Aortic smooth muscle cell (primary cell): Measurements from ENCODE around the gene LRPAP1. TPM values are rescaled to one million over a fixed set of nuclear protein-coding genes. Genes with fewer than 3 reads are reported as not detected.

Experiments
- total RNA-seq: library from RNA; depleted of rRNA; stranded (reverse); fragments of >200 nt; gene quantifications from 2 replicates; pipeline ENCODE4 v1.2.3, GENCODE V29; 2014

The LRPAP1 gene, protein sequence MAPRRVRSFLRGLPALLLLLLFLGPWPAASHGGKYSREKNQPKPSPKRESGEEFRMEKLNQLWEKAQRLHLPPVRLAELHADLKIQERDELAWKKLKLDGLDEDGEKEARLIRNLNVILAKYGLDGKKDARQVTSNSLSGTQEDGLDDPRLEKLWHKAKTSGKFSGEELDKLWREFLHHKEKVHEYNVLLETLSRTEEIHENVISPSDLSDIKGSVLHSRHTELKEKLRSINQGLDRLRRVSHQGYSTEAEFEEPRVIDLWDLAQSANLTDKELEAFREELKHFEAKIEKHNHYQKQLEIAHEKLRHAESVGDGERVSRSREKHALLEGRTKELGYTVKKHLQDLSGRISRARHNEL
- 134 and 163 TPM in 2 replicates for total RNA-seq

GRCh38 chr4:3531879-3532750 lies at the start of gene LRPAP1:
LRPAP1 (minus strand) TSS chr4:3532422; CDS start chr4:3532412, 10 bp downstream.

DNA sequence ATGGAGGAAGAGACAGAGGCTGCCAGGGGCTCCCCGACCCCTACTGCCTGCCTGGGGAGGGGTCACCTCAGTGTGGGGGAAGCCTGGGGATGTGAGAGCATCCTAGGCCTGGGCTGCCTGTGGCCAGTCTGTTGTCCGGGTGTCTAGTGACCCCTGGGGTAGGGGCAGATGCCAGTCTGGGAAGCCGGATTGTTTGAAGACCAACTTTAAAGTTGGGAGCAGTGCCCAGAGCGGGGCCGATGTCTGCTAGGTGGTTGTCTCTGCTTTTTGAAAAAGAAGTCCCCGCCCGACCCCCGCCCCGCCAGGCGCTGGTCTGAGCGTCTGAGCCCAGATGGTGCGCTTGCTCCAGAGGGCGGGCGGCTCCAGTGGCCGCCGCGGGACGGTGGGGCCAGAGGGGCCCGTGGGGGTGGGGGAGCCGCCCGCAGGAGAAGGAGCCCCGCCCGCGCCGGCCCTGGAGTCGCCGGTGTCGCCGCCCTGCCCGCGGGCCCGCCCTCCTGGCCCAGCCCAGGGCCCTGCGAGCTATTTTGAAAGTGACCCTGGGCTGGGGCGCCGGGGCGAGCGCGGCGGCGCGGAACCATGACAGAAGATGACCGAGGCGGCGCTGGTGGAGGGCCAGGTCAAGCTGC lies 69.3 kb downstream of the LRPAP1 start, which contains the start of gene DOK7:
Gene DOK7, plus strand, starts transcription at position 517 of the 626 bp plus-strand sequence. Its CDS starts 70 bp downstream, at position 587.

Other genes with a start within 250 kb of the LRPAP1 start
- 17.4 and 21.5 TPM in 2 replicates for gene RGS12, start 239.4 kb downstream of the LRPAP1 start, total RNA-seq
- gene HGFAC, start 90.5 kb downstream of the LRPAP1 start, total RNA-seq, result not detected in 2 replicates
- gene DOK7, start 69.1 kb downstream of the LRPAP1 start, total RNA-seq, result 0.13 and 0.19 TPM in 2 replicates
- gene ADRA2C, start 234.0 kb upstream of the LRPAP1 start, total RNA-seq, result 0.06 and 0.66 TPM in 2 replicates